ENCODE results near the gene RB1.

DNA sequence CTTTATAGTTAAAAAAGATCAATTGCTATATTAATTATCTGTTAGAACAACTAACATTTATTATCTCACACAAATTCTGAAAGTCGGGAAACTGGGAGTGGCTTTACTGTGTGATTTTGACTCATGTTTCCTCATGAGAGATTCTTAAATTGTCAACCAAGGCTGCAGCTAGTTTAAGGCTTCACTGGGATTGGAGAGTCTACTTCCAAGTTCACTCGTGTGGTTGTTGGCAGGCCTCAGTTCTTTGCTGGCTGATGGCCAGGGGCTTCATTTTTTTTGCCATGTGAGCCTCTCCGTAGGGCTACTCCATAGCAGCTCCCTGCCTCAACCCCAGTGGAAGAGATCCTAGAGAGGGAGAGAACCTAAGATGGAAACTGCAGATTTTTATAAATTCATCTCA lies 133.8 kb downstream of the RB1 start:
- TF ChIP-seq, protein P1, sequence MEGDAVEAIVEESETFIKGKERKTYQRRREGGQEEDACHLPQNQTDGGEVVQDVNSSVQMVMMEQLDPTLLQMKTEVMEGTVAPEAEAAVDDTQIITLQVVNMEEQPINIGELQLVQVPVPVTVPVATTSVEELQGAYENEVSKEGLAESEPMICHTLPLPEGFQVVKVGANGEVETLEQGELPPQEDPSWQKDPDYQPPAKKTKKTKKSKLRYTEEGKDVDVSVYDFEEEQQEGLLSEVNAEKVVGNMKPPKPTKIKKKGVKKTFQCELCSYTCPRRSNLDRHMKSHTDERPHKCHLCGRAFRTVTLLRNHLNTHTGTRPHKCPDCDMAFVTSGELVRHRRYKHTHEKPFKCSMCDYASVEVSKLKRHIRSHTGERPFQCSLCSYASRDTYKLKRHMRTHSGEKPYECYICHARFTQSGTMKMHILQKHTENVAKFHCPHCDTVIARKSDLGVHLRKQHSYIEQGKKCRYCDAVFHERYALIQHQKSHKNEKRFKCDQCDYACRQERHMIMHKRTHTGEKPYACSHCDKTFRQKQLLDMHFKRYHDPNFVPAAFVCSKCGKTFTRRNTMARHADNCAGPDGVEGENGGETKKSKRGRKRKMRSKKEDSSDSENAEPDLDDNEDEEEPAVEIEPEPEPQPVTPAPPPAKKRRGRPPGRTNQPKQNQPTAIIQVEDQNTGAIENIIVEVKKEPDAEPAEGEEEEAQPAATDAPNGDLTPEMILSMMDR (IDR thresholded peaks at IDR 0.05; ENCODE audit: extremely low read depth in 1 of 2, insufficient read depth in 1 of 2, low read depth in 1 of 2, low read length in 2 of 2) = no peak
- TF ChIP-seq POLR2A (IDR thresholded peaks at IDR 0.05; ENCODE audit: low read depth, low read length) = no peak
- TF ChIP-seq, protein P2, sequence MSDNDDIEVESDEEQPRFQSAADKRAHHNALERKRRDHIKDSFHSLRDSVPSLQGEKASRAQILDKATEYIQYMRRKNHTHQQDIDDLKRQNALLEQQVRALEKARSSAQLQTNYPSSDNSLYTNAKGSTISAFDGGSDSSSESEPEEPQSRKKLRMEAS (IDR thresholded peaks at IDR 0.05; ENCODE audit: insufficient read depth, insufficient read length) = no peak

Measured in endothelial cell of umbilical vein (primary cell).